CD4-positive, alpha-beta T cell treated with Interleukin-4 for 4 hours (primary cell): ENCODE data around the gene PPP2R2D.

Source experiments
- DNase-seq: peaks from one replicate; pipeline ENCODE4 v3.0.0-alpha.2; 2020

The PPP2R2D gene

DNA sequence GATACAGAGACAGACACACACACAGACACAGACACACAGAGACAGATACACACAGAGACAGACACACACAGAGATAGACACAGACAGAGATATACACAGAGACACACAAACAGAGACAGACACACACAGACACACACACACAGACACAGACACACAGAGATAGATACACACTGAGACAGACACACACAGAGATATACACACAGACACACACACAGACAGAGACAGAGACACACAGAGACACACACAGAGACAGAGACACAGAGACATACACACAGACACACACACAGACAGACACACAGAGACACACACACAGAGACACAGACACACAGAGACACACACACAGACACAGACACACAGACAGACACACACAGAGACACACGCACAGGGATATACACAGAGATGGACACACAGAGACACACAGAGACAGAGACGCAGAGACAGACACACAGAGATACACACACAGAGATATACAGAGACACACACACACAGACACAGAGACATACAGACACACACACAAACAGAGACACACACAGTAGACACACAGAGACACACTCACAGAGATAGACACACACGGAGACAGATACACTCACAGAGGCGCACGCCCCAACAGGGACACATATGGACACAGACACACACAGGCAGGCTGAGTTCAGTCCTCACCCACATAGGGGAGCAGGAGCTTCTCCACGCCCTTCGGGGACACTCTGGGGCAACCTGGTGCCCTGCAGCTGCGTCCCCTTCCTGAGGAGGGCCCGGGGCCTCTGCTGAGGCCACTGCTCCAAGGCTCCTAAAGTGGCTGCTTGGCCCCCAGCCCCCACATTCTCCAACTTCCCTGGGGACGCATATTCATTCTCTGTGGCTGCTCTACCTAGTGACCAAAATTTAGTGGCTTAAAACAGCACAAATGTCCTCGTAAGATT lies 10.3 kb upstream of the PPP2R2D start:
- no peak for DNase-seq

- no peak for DNase-seq
Measured at GRCh38 chr10:131891196-131891928, 9.4 kb upstream of the PPP2R2D start.

DNA sequence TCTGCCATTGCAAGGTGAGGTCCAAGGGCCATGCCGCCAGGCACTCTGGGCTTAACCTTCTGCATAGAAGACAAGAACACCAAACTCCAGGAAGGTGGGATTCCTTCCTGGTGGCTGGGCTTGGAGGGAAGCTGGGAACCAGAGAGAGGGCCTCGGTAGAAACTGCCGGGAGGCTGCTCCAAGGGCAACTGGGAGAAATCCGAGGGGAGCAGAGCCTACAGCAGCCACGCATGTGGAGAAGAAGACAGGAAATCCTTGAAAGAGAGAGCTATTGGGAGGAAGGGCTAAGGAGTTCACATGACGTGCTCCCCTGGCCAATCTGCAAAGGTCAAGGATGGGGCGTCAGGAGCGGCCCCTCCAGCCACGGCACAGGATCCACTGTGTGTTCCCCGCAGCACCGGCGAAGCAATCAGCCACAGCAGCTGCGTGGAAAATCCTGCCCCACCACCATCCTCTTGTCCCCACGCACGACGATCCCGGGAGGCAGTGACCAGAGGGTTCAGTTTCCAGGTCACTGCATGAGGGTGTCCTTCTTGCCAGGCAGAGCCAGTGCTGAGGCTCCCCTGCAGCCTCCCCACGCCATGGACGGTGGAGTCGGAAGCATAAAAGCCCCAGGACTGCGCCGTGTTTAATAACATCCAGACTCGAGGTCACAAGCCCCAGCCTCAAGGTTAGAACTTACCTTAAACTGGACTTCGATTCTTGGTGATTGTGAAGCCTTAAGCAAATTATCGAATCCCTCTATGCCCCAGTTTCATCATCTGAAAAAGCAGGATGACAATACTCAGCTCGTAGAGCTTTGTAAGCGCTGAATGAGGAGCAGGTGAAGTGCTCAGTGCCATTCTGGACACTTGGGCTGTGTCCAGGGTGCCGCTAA lies 8.6 kb upstream of the PPP2R2D start:
- DNase-seq: no peak

GRCh38 chr10:131892806-131893675 lies 7.8 kb upstream of the PPP2R2D start:
- DNase-seq: no peak

DNA sequence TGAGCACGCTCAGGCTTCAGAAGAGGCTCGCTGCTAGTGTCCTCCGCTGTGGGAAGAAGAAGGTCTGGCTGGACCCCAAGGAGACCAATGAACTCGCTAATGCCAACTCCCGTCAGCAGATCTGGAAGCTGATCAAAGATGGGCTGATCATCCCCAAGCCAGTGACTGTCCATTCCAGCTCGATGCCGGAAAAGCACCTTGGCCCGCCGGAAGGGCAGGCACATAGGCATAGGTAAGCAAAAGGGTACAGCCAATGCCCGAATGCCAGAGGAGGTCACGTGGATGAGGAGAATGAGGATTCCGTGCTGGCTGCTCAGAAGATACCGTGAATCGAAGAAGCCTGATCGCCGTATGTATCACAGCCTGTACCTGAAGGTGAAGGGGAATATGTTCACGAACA lies 5.7 kb upstream of the PPP2R2D start:
- DNase-seq: no peak

DNA sequence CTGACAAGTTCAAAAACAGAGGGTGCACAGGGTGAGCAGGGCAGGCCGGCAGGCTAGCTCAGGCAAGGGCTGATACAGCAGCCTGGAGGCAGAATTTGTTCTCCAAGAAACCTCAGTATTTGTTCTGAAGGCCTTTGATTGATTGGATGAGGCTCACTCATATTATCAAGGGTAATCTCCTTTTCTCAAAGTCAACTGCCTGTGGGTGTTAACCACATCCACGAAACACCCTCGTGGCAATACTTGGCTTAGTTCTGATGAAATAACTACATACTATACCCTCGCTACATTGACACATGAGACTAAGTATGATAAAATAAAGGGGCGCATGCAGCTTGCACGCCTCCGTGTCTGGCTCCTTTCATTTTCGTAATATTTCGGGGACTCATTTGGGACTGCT lies 4.4 kb upstream of the PPP2R2D start:
- peak; percentile 67 for DNase-seq

DNA sequence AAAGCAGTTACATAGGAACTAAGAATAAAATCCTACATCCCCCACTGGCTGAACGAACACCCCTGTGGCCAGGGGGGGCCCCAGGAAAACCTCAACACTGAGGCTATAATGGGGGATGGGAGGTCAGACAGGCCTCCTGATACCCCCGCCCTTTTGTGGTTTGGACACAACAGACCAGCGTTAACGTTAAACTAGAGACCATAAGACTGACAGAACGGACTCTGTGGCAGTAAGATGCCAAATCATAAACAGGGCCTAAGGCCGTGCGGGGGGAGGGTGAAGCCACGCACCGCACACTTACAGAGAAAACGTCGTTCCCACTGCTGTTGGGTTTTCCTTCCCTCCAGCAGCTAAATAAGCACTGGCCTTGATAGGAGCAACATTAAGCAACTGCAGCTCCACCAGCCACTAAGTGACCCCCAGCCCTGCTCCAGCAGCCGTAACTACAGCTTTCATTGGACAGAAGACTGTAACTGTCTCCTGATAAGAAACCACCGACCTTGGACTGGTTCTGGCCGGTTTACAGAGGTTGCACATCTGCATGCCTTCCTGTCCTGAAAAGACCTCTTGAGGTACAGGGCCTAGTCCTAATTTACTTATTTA lies 3.4 kb upstream of the PPP2R2D start:
- DNase-seq: no peak

GRCh38 chr10:131898061-131898460 lies 2.7 kb upstream of the PPP2R2D start:
- DNase-seq: no peak

DNA sequence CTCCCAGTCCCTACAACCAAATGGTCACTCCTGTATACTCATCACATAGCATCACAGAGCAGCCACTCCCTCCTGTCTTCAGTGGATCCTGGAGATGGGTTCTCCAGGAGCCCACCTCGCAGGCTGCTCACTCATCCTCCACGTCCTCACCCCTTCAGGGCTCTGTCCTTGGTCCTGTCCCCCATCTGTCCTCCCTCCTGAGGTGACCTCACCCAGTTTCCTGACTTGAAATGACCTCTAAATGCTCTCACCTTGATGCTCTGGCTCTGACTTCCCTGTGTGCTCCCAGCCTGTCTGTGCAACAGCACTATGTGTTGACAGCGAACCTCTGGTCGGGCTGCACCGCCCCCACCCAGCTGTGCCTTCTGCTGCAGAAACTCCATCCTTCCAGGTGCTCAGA lies 2.1 kb upstream of the PPP2R2D start:
- no peak for DNase-seq

- DNase-seq: no peak
Measured at GRCh38 chr10:131899116-131899690, 1.6 kb upstream of the PPP2R2D start.

DNA sequence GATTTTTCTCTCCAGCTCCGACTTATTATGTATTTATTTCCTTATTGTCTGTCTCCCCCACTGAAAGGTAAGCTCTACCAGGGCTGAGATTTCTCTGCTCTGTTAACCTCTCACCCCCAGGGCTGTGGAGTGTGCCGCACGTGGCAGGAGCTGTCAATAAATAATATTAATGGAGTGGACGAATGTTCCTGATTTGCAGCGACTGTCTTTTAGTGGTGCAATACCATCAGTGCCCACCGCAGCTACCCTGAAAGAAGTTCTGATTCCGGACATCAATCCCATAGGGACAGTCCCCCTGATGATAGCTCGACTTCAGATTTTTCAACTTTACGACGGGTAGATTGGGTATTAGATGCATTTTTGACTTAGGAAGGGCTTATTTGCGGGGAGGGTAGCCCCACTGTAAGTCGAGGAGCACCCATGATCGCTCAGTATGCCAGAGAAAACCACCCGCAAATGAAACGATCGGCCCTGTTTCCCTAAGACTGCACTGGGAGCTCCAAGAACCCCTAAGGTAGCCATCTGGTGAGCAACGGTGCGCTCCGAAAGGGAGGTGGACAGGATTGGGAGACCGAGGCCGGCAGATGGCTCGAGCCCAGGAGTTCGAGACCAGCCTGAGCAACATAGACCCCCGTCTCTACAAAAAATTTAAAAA lies 986 bp upstream of the PPP2R2D start:
- DNase-seq: no peak

GRCh38 chr10:131901181-131901829 lies 497 bp downstream of the PPP2R2D start:
- DNase-seq: peak; percentile 34

DNA sequence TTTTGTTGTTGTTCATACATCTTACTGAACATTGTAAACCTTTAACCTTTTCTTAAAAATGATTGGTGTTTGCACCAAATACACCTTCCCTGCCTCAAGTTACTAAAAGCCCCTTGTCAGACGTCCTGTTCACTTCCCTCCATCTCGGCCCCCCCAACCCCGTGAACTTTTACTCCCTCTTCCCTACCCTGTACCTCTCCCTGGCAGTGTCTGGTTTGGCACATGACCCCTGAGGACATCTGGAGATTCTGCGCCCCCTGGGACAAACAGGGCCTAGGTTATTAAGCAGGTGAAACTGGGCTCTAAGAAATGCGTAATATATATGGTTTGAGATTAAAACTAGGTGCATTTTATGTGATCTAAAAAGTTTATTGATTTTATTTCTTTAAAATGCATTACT lies 1.4 kb downstream of the PPP2R2D start:
- no peak for DNase-seq

GRCh38 chr10:131902691-131903090 lies 1.9 kb downstream of the PPP2R2D start:
- no peak for DNase-seq

DNA sequence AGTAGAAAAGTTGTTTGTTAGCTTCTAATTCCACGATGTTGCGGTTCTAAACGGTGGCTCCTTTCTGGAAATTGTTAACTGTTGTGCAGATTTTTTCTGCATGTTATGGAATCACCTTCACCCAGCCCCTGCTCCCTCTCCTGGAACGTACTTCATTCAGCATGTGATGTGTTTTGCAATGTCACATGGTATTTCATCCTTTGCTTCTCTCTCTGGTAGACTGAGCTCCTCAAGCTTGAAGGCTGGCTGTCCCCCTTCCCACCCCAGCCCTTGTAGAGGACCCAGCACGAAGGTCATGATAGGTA lies 4.4 kb downstream of the PPP2R2D start:
- DNase-seq: no peak

DNA sequence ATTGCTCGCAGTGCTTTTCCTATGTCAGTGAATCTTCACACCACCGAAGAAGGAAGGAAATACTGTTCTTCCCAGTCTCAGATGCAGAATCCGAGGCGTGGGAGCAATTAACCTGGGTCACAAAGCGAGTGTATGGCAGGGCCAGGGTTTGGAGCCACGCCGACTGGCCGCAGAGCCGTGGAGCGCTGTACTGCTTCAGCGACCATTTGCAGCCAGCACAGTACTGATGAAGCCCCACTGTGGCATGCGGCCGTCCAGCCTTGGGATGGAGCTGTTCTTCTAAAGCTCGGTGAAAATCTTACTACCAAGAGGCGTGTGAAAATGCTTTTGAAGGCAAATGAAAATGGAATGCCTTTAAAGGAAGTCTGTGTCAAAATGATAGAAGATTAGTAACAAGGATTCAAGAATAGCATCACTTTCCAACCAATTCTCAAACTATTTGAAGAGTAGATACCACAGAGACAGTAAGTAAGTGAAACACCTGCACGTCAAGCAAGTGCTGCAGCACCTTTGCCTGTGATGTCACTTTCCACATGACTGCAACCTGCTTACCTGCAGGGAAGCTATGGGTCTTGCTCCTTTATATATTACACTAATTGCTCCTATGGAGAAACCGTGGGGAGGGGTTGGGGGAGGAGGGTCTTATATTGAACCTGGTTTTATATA lies 4.9 kb downstream of the PPP2R2D start:
- no peak for DNase-seq

DNA sequence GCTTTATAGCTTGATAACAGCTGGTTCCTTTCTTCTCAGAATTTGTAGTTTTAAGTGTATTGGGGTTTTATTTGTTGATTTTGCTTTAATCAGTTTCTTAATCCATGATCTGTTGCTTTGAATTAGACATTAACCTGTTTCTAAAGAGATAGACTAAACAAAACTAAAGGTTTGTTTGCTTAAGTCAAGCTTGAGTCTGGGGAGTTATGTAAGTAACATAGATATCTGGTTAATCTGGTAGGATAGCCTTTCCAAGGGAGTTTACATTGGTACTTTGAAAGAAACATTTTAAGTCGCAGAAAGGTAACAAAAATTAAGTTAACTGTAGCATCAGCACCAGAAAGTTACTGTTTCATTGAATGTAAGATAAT lies 5.4 kb downstream of the PPP2R2D start:
- DNase-seq: no peak

- DNase-seq: no peak
Measured at GRCh38 chr10:131907679-131908078, 6.9 kb downstream of the PPP2R2D start.

GRCh38 chr10:131908151-131908550 lies 7.3 kb downstream of the PPP2R2D start:
- DNase-seq: no peak
